Fibroblast of the aortic adventitia (primary cell): ENCODE measurements around the gene FBLN2. TPM values are rescaled to one million over a fixed set of nuclear protein-coding genes. Genes with fewer than 3 reads are reported as not detected.

Experiments
- DNase-seq: peaks from one replicate; pipeline ENCODE4 v3.0.0-alpha.2; 2010; ENCODE audit warnings: low read depth
- H3K4me3 ChIP-seq: 2 replicates; pipeline ENCODE4 v1.5.1; 2011; ENCODE audit warnings: low read depth, mild to moderate bottlenecking, control low read depth, low read length, moderate library complexity
- total RNA-seq: library from RNA; depleted of rRNA; stranded (reverse); fragments of >200 nt; gene quantifications from 2 replicates; pipeline ENCODE4 v1.2.3, GENCODE V29; 2012; ENCODE audit warnings: low replicate concordance
- TF ChIP-seq, protein P1 (sequence below): IDR thresholded peaks from 2 replicates; pipeline ENCODE4 v1.5.1; 2011; ENCODE audit warnings: mild to moderate bottlenecking, low read length, control low read depth, inconsistent platforms; ENCODE audit not compliant: insufficient read depth

Gene FBLN2
- total RNA-seq, 1 donor = 452 TPM

DNA sequence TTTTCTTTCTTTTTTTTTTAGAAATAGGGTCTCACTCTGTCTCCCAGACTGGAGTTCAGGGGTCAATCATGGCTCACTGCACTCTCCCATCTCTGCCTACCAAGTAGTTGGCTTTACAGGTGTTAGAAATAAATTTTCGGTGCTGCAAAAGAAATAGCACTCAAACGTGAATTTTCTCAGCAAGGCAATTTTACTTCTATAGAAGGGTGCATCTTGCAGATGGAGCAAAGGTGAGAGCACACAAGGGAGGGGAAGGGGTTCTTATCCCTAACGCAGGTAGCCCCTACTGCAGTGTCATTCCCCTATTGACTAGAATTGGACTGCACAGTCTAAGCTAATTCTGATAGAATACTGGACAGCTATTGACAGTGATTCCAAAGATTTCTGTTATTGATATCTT is 6.8 kb upstream of the FBLN2 start:
- H3K4me3 ChIP-seq = no peak overlapping the region
- TF ChIP-seq, protein P1, sequence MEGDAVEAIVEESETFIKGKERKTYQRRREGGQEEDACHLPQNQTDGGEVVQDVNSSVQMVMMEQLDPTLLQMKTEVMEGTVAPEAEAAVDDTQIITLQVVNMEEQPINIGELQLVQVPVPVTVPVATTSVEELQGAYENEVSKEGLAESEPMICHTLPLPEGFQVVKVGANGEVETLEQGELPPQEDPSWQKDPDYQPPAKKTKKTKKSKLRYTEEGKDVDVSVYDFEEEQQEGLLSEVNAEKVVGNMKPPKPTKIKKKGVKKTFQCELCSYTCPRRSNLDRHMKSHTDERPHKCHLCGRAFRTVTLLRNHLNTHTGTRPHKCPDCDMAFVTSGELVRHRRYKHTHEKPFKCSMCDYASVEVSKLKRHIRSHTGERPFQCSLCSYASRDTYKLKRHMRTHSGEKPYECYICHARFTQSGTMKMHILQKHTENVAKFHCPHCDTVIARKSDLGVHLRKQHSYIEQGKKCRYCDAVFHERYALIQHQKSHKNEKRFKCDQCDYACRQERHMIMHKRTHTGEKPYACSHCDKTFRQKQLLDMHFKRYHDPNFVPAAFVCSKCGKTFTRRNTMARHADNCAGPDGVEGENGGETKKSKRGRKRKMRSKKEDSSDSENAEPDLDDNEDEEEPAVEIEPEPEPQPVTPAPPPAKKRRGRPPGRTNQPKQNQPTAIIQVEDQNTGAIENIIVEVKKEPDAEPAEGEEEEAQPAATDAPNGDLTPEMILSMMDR = no peak

DNA sequence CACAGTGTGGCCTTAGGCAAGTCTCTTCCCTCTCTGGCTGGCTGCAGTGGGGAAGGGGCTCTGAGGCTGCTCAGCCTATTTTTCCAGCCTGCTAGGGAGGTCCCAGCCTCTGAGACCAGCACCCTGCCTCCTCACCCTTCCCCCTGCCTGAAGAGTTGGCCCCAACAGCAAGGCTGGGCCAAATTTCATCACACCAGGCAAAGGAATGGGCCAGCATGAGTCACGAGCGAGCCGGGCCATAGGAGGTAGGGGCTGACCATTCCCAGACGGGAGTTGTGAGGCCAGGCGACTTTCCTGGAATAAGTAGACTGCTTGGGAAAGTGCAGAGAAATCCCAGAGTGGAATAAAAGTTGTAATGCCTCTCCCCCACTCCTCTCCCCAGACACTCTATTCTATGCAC is 5.7 kb upstream of the FBLN2 start:
- peak; percentile 98 for DNase-seq
- TF ChIP-seq, protein P1 = no peak
- H3K4me3 ChIP-seq = no peak overlapping the region

More for the DNA sequence above, 6.8 kb upstream of the FBLN2 start:
- no peak for DNase-seq

DNA sequence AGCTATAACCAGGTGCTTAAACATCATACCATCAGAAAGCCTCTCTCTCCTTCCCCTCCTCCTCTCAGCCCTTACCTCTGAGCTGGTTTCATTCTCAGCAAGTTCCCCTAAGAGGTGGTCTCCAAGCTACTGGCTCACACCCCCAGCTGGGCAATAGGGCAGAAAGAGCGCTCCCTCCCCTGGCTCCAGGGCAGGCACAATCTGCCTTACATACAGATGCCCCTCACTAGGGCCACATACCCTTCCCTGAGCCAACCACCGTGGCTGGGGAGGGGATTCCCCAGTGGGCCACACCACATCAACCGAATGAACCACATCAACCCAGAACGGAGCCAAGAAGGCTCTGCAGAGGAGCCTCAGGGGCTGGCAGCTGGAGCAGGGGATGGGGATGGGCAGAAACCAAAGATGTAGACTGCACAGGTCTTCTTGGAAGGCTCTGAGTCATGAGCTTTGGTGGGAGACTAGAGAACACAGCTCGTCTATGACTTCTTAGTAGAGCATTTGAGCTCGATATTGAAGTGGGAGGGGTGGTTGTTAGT is 4.6 kb upstream of the FBLN2 start:
- DNase-seq = peak; percentile 96
- TF ChIP-seq, protein P1 = no peak
- H3K4me3 ChIP-seq = no peak overlapping the region

DNA sequence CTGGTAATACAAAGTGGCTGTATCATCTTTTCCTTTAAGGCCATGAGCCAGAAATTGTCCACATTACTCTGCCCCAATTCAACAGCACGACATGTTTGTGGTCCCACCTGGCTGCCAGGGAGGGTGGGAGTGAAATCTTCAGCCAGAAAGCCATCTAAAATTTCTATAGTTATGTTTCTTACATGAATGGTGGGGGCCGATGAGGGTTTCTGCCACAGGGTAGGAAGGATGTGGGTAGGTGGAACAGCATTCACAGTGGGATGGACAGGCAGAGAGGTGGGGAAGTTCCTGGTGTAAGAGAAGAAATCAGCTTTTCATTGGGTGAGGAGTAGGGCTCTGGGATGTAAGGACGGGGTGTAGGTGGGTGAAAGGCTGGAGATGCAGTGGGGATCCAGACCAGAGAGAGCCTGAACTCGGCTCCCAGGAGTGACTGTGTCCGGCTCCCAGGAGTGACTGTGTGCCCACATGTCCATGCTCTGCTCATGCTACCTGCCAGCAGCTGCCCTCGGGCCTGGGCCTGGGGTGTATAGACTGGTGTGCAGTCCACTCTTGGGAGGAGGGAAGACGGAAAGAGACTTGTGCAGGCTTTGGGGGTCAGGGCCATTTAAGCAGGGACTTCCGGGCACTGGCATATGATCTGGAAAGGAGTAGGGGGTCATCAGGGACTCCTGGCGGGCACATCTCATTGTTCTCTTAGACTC is 3.8 kb upstream of the FBLN2 start:
- TF ChIP-seq, protein P1 = no peak
- no peak overlapping the region for H3K4me3 ChIP-seq
- no peak for DNase-seq

DNA sequence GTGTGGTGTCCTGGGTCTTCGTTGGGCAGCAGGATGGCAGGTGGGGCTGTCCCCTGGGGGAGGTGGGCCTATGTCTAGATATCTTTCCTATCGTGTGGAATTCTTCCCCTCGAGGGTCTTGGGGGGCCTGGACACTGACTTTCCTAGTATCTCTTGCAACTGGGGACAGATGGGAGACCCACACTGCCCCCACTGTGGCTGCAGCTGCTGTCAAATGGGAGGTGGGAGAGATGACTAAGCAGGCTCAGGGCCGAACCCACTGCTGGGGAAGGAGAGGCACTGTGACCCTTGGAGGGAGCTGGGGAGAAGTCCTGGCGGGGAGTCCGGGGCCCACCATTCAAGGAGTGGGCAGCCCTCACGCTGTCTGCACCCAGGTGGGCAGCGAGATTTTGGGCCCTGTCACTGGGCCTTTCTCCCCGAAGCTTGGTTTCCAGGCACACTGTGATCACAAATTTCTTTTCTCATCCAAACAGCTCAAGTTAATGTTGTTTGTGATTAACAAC is 2.9 kb upstream of the FBLN2 start:
- no peak overlapping the region for H3K4me3 ChIP-seq
- TF ChIP-seq, protein P1 = no peak
- DNase-seq = no peak

DNA sequence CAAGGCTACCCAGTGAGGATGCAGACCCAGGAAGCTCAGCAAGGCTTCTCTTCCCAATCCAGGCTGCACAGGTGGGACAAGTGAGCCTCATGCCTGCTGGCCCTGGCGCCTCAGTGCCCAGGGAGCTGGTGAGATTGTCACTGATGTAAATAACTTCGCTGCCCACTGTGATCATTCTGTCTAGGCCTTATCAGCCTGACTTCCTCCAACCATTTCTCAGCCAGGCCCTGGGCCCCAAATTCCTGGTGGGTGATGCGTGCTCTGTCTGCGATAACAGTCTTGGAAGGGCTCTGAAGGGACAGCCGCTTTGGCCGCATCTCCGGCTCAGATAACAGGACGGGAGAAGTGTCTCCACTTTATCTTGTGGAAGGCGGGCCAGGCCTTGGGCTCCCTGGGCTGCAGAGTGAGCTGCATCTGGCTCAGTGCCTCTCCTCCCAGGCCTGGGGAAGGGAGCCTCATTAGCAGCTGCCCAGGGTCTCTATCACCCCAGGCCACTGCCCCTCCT is 2.2 kb upstream of the FBLN2 start:
- peak; percentile 85 for DNase-seq
- TF ChIP-seq, protein P1 = no peak
- no peak overlapping the region for H3K4me3 ChIP-seq
